Activated naive CD4-positive, alpha-beta T cell treated with anti-CD3 and anti-CD28 coated beads for 36 hours (primary cell): ENCODE data around the gene ZNF774. TPM values are rescaled to one million over a fixed set of nuclear protein-coding genes. Genes with fewer than 3 reads are reported as not detected.
"Not testable (repeated sequence)": the region's sequence is repeated elsewhere in the genome, so short reads cannot be mapped to it uniquely, and the experiment has no call there.

ENCODE experiments used
- CTCF ChIA-PET: fragments of 350-600 bp; sonication (Branson Sonifier 250); formaldehyde crosslinking; loops from one replicate; lab custom pipeline; 2021; ENCODE audit warnings: antibody characterized with exemption; lab: Charles Lee
- DNase-seq: peaks from one replicate; pipeline ENCODE4 v3.0.0-alpha.2; 2020
- H3K27ac Mint-ChIP-seq: one replicate; pipeline ENCODE4 v1.8.0; 2021; ENCODE audit warnings: mild to moderate bottlenecking, mixed read lengths
- H3K27me3 Mint-ChIP-seq: one replicate; pipeline ENCODE4 v1.8.0; 2021; ENCODE audit warnings: low read depth, mixed read lengths
- H3K36me3 Mint-ChIP-seq: one replicate; pipeline ENCODE4 v1.8.0; 2021; ENCODE audit warnings: low read depth, mixed read lengths
- H3K4me1 Mint-ChIP-seq: one replicate; pipeline ENCODE4 v1.8.0; 2021; ENCODE audit warnings: low read depth, mixed read lengths
- H3K4me3 Mint-ChIP-seq: one replicate; pipeline ENCODE4 v1.8.0; 2021; ENCODE audit warnings: mild to moderate bottlenecking, moderate library complexity, mixed read lengths
- H3K9me3 Mint-ChIP-seq: one replicate; pipeline ENCODE4 v1.8.0; 2021; ENCODE audit warnings: mixed read lengths
- intact Hi-C: fragments of 100-400 bp; cut with micrococcal nuclease; formaldehyde crosslinking; loops from one replicate; pipeline ENCODE4 v1.15.1; 2023
- total RNA-seq, 2 experiments: library from RNA; stranded (reverse); gene quantifications; one replicate each; pipeline ENCODE4 v1.2.3, GENCODE V29; 2021

ZNF774 gene
- total RNA-seq, 2 experiments from 2014 or later = 0.84 to 0.95 TPM

DNA sequence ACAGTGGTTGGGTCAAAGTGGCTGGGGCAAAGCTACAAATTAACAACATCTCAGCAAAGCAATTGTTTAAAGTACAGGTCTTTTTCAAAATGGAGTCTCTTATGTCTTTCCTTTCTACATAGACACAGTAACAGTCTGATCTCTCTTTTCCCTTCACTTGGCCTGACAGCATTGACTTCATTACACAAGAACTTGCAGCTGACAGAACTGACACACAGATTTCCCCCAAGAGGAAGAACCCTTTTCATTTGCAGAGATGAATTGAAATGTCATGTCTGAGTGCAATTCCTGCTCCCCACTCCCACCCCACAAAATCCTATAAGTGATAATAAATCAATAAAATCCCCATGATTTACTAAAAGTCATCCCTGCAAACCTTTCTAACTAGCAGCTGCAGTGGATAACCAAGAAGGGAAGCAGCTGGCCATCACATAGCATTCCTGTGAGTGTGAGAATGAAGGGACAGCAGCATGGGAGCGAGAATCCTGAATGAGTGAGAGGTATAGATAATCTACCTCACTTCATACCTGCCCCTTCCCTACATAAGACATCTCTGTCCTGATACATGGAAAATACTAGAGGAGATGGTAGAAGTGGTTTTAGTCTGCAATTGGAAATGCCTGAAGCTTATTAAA is 4.5 kb upstream of the ZNF774 start:
- H3K36me3 Mint-ChIP-seq, intact Hi-C loops, H3K27me3 Mint-ChIP-seq, H3K9me3 Mint-ChIP-seq, DNase-seq, H3K4me3 Mint-ChIP-seq, H3K27ac Mint-ChIP-seq: not testable (repeated sequence)
- CTCF ChIA-PET = interaction anchor here (0.6 kb wide), 1 partner anchor 132 kb away, joined by 3 read pairs; no protein-coding TSS in a partner anchor
- peaks cover 11% of the 10 kb centered on the region for H3K4me1 Mint-ChIP-seq

DNA sequence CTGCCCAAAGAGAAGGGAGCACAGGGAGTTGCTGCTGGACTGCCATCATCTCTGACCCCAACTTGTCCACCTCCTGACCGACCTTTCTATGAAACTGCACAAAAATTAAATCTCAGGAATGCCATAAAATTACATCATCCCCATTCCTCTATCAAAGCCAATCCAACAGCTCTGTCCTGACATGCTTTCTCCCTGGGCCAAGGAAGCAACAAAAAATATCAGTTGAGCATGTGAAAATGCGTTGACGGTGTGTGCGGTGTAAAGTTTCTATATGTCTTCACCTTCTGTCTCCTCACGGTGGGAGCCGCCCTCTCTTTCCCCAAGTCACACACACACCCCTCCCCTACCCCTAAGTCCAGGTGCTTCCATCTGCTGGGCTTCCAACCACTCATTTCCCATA is 3.6 kb upstream of the ZNF774 start:
- intact Hi-C loops = no loop called here
- CTCF ChIA-PET = no interaction called here
- no peaks in the 10 kb centered on the region for H3K27me3 Mint-ChIP-seq
- no peak for DNase-seq
- no peak overlapping the region for H3K27ac Mint-ChIP-seq
- no peaks in the 10 kb centered on the region for H3K36me3 Mint-ChIP-seq
- H3K9me3 Mint-ChIP-seq = no peaks in the 10 kb centered on the region
- no peak overlapping the region for H3K4me3 Mint-ChIP-seq
- H3K4me1 Mint-ChIP-seq = peaks cover 6% of the 10 kb centered on the region

DNA sequence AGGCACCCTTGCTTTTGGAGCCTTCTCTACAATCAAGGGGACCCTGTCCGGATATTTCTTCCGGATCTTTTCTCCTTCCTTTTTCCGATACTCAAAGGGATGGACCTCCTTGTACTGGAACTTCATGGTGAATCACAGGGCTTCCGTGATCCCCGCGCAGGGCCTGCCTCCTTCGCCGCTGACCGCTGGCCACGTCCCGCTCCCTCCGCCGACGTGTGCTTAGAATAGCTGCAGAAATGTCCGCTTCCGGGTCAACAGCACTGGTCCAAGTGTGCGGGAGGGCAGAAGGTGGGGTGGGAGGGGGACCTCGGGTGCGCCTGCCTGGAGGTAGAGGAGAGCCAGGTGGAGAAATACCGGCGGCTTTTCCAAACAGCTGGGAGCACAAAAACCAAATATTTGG is 3.0 kb upstream of the ZNF774 start:
- no peaks in the 10 kb centered on the region for H3K27me3 Mint-ChIP-seq
- H3K36me3 Mint-ChIP-seq = no peaks in the 10 kb centered on the region
- CTCF ChIA-PET = no interaction called here

DNA sequence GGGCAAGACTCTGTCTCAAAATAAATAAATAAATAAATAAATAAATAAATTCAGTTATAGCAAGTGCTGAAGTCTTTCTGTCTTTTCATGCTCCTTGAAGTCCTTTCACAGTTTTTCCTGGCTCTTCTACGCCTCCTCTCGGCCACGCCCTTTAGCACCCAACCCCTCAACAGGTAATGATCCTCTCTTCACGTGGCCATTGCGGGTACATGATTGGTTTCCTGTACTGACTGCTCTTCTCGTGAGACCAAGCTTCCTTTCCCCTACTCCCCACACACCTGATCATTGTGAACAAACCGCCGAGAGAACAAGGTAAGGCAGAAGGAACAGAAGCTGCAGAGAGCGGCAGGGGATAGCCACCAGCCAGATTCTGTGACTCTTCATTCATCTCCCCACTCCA is 2.3 kb upstream of the ZNF774 start:
- CTCF ChIA-PET = no interaction called here
- Mint-ChIP-seq H3K9me3 (no peaks in the 10 kb centered on the region), H3K4me3 (no peak overlapping the region), H3K36me3 (no peaks in the 10 kb centered on the region), H3K4me1 (peaks cover 2% of the 10 kb centered on the region), H3K27ac (no peak overlapping the region), H3K27me3 (no peaks in the 10 kb centered on the region)
- DNase-seq = no peak
- intact Hi-C loops = no loop called here

More for the DNA sequence above, 3.0 kb upstream of the ZNF774 start:
- H3K4me1 Mint-ChIP-seq = peaks cover 2% of the 10 kb centered on the region
- intact Hi-C loops = no loop called here
- H3K27ac Mint-ChIP-seq = no peak overlapping the region
- H3K9me3 Mint-ChIP-seq = no peaks in the 10 kb centered on the region
- no peak for DNase-seq
- H3K4me3 Mint-ChIP-seq = no peak overlapping the region

- CTCF ChIA-PET = interaction anchor here (0.6 to 1.3 kb wide), 2 partner anchors 10 to 461 kb away, joined by 5 to 10 read pairs; no protein-coding TSS in a partner anchor
Observed at GRCh38 chr15:90351479-90352106, 491 bp upstream of the ZNF774 start.

GRCh38 chr15:90354986-90355385 is 2.9 kb downstream of the ZNF774 start:
- Mint-ChIP-seq H3K36me3 (no peaks in the 10 kb centered on the region), H3K4me3 (no peak overlapping the region), H3K27ac (no peak overlapping the region), H3K4me1 (peaks cover 2% of the 10 kb centered on the region), H3K27me3 (no peaks in the 10 kb centered on the region), H3K9me3 (no peaks in the 10 kb centered on the region)
- intact Hi-C loops = no loop called here
- no peak for DNase-seq
- CTCF ChIA-PET = interaction anchor here (1.2 to 1.5 kb wide), 2 partner anchors 19 to 48 kb away, joined by 3 to 4 read pairs; no protein-coding TSS in a partner anchor

More at GRCh38 chr15:90351479-90352106, 491 bp upstream of the ZNF774 start:
- Mint-ChIP-seq H3K27ac (no peak overlapping the region), H3K9me3 (no peaks in the 10 kb centered on the region), H3K4me1 (peaks cover 2% of the 10 kb centered on the region), H3K36me3 (no peaks in the 10 kb centered on the region), H3K27me3 (no peaks in the 10 kb centered on the region), H3K4me3 (peak overlapping the region; percentile 88)
- DNase-seq = no peak
- intact Hi-C loops = loop anchor here (1.0 kb wide), 1 partner anchor 37 kb away; the partner anchor contains the start of gene IQGAP1

DNA sequence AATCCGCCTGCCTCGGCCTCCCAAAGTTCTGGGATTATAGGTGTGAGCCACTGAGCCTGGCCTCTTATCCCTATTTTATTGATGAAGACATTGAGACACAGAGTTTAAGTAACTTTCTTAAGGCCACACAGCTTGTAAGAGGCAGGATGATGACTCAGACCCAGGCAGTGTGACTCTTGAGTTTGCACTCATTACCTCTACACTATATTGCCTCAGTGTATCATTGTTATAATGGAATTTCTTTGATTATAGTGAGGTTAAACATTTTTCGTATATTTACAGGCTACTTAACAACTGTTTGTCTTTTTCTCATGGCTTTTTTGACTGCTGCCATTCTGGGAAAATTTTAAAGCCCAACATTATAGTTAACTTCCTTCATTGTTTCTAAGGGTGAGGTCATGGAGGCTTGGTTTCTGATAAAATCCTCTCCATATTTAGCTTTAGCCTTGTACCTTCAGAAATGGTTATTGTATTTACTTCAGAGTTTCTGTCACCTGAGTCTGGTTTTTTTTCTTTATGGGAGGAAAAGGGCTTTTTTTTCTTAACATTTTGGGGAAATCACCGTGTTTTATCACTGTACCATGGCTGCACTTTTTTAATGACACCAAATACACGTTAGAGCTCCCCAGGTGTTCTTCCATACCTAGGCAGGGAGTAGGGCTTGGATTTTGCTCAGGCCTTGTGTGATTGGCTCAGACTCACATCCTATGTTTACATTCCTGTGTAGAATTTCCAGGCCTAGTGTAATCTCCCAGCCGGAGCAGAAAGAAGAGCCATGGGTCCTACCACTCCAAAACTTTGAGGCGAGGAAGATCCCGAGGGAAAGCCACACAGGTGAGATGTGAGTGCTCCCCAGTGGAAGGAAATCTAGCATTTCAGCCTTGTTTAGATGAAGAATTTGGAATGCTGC is 6.3 kb downstream of the ZNF774 start:
- H3K36me3 Mint-ChIP-seq = no peaks in the 10 kb centered on the region
- CTCF ChIA-PET = interaction anchor here (0.7 to 1.1 kb wide), 3 partner anchors 13 to 240 kb away, joined by 3 to 6 read pairs (median 5); partner anchors contain the start of gene IQGAP1
- no peak overlapping the region for H3K27ac Mint-ChIP-seq
- no peaks in the 10 kb centered on the region for H3K27me3 Mint-ChIP-seq
- no peak overlapping the region for H3K4me3 Mint-ChIP-seq
- intact Hi-C loops = no loop called here
- no peaks in the 10 kb centered on the region for H3K9me3 Mint-ChIP-seq
- DNase-seq = peak; percentile 28
- peaks cover 13% of the 10 kb centered on the region for H3K4me1 Mint-ChIP-seq

DNA sequence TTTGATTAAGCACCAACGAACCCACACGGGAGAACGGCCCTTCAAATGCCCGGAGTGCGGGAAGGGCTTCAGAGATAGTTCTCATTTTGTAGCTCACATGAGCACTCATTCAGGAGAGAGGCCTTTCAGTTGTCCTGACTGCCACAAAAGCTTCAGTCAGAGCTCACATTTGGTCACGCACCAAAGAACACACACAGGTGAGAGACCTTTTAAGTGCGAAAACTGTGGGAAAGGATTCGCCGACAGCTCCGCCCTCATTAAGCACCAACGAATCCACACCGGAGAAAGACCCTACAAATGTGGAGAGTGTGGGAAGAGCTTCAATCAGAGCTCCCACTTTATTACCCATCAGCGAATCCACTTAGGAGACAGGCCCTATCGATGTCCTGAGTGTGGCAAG is 8.7 kb downstream of the ZNF774 start:
- Mint-ChIP-seq H3K27me3 (no peaks in the 10 kb centered on the region), H3K4me3 (no peak overlapping the region), H3K4me1 (peaks cover 21% of the 10 kb centered on the region), H3K27ac (no peak overlapping the region), H3K36me3 (no peaks in the 10 kb centered on the region), H3K9me3 (no peaks in the 10 kb centered on the region)
- intact Hi-C loops = loop anchor here (5.0 kb wide), 2 partner anchors 38 to 107 kb away; no protein-coding TSS in a partner anchor
- CTCF ChIA-PET = interaction anchor here (0.7 to 5.8 kb wide), 8 partner anchors 8 to 120 kb away, joined by 3 to 95 read pairs (median 5); partner anchors contain the start of gene ZNF774
- DNase-seq = no peak

- Mint-ChIP-seq H3K4me1 (peaks cover 21% of the 10 kb centered on the region), H3K9me3 (no peaks in the 10 kb centered on the region), H3K27me3 (no peaks in the 10 kb centered on the region), H3K4me3 (no peak overlapping the region), H3K36me3 (no peaks in the 10 kb centered on the region), H3K27ac (no peak overlapping the region)
- CTCF ChIA-PET = interaction anchor here (0.6 to 5.8 kb wide), 13 partner anchors 10 to 149 kb away, joined by 3 to 95 read pairs (median 4); partner anchors contain the start of genes IQGAP1 and ZNF774
- intact Hi-C loops = loop anchor here (1.0 to 5.0 kb wide), 5 partner anchors 41 to 242 kb away; no protein-coding TSS in a partner anchor
- DNase-seq = no peak
Observed at GRCh38 chr15:90362936-90363212, 10.8 kb downstream of the ZNF774 start.

GRCh38 chr15:90364251-90364650 is 12.2 kb downstream of the ZNF774 start:
- Mint-ChIP-seq H3K4me3 (no peak overlapping the region), H3K36me3 (no peaks in the 10 kb centered on the region), H3K27me3 (no peaks in the 10 kb centered on the region), H3K4me1 (peaks cover 22% of the 10 kb centered on the region), H3K27ac (no peak overlapping the region), H3K9me3 (no peaks in the 10 kb centered on the region)
- CTCF ChIA-PET = interaction anchor here (0.7 to 5.8 kb wide), 4 partner anchors 35 to 117 kb away, joined by 3 to 95 read pairs (median 3); no protein-coding TSS in a partner anchor
- intact Hi-C loops = loop anchor here (5.0 kb wide), 2 partner anchors 42 to 103 kb away; no protein-coding TSS in a partner anchor
- no peak for DNase-seq

GRCh38 chr15:90365414-90366055 is 13.5 kb downstream of the ZNF774 start:
- no peak overlapping the region for H3K4me3 Mint-ChIP-seq
- no peak for DNase-seq
- no peaks in the 10 kb centered on the region for H3K27me3 Mint-ChIP-seq
- CTCF ChIA-PET = interaction anchor here (0.6 to 5.8 kb wide), 3 partner anchors 41 to 222 kb away, joined by 3 to 95 read pairs (median 4); no protein-coding TSS in a partner anchor
- peaks cover 22% of the 10 kb centered on the region for H3K4me1 Mint-ChIP-seq
- H3K9me3 Mint-ChIP-seq = no peaks in the 10 kb centered on the region
- H3K27ac Mint-ChIP-seq = no peak overlapping the region
- intact Hi-C loops = no loop called here
- no peaks in the 10 kb centered on the region for H3K36me3 Mint-ChIP-seq
